ENCODE measurements around the gene NUDT16. TPM values are rescaled to one million over a fixed set of nuclear protein-coding genes. Genes with fewer than 3 reads are reported as not detected.

NUDT16 gene
- total RNA-seq, 4 donors from 2014 or later: 7.6 to 14.5 (median 11.6) TPM

- no peaks in the 10 kb centered on the region for H3K4me1 ChIP-seq
- H3K9me3 ChIP-seq: no peaks in the 10 kb centered on the region
- no peaks in the 10 kb centered on the region for H3K27me3 ChIP-seq
- H3K4me3 ChIP-seq: no peak overlapping the region
- no peak for DNase-seq (ENCODE audit: low spot score in 2 of 2)
- H3K36me3 ChIP-seq: no peaks in the 10 kb centered on the region
- TF ChIP-seq CTCF (IDR thresholded peaks at IDR 0.05) (no peak), POLR2A (IDR thresholded peaks at IDR 0.05) (no peak), EP300 (IDR thresholded peaks at IDR 0.05) (no peak), POLR2AphosphoS5 (IDR thresholded peaks at IDR 0.05) (no peak)
- 52% methylated on average over 4 of the region's 4 CpGs for WGBS
- no peak overlapping the region for H3K27ac ChIP-seq
Observed at GRCh38 chr3:131349946-131350347, 31.6 kb upstream of the NUDT16 start.

GRCh38 chr3:131350506-131350905, 31.1 kb upstream of the NUDT16 start:
- WGBS: 50% methylated on average over 1 of the region's 1 CpG
- Histone ChIP-seq H3K27me3 (no peaks in the 10 kb centered on the region), H3K36me3 (no peaks in the 10 kb centered on the region), H3K9me3 (no peaks in the 10 kb centered on the region), H3K4me1 (no peaks in the 10 kb centered on the region), H3K27ac (no peak overlapping the region), H3K4me3 (no peak overlapping the region)
- no peak for DNase-seq (ENCODE audit: low spot score in 2 of 2)
- TF ChIP-seq CTCF (IDR thresholded peaks at IDR 0.05) (no peak), POLR2AphosphoS5 (IDR thresholded peaks at IDR 0.05) (no peak), POLR2A (IDR thresholded peaks at IDR 0.05) (no peak), EP300 (IDR thresholded peaks at IDR 0.05) (no peak)

- no peaks in the 10 kb centered on the region for H3K4me1 ChIP-seq
- no peak for TF ChIP-seq POLR2A (IDR thresholded peaks at IDR 0.05)
- no peak for TF ChIP-seq EP300 (IDR thresholded peaks at IDR 0.05)
- no peak for TF ChIP-seq CTCF (IDR thresholded peaks at IDR 0.05)
- TF ChIP-seq POLR2AphosphoS5 (IDR thresholded peaks at IDR 0.05): no peak
- H3K4me3 ChIP-seq: no peak overlapping the region
- H3K27ac ChIP-seq: no peak overlapping the region
- no peaks in the 10 kb centered on the region for H3K36me3 ChIP-seq
- DNase-seq (ENCODE audit: low spot score in 2 of 2): no peak
- no peaks in the 10 kb centered on the region for H3K9me3 ChIP-seq
- WGBS: 69% methylated on average over 2 of the region's 2 CpGs
- no peaks in the 10 kb centered on the region for H3K27me3 ChIP-seq
Observed at GRCh38 chr3:131353016-131353877, 28.3 kb upstream of the NUDT16 start.

GRCh38 chr3:131353986-131354385, 27.6 kb upstream of the NUDT16 start:
- TF ChIP-seq CTCF (IDR thresholded peaks at IDR 0.05) (no peak), POLR2A (IDR thresholded peaks at IDR 0.05) (no peak), EP300 (IDR thresholded peaks at IDR 0.05) (no peak), POLR2AphosphoS5 (IDR thresholded peaks at IDR 0.05) (no peak)
- H3K9me3 ChIP-seq: no peaks in the 10 kb centered on the region
- DNase-seq (ENCODE audit: low spot score in 2 of 2): no peak
- H3K4me1 ChIP-seq: no peaks in the 10 kb centered on the region
- H3K27me3 ChIP-seq: no peaks in the 10 kb centered on the region
- H3K4me3 ChIP-seq: no peak overlapping the region
- no peaks in the 10 kb centered on the region for H3K36me3 ChIP-seq
- no peak overlapping the region for H3K27ac ChIP-seq
- 68% methylated on average over 2 of the region's 2 CpGs for WGBS

GRCh38 chr3:131356006-131356595, 25.5 kb upstream of the NUDT16 start:
- 79% methylated on average over 5 of the region's 5 CpGs for WGBS
- H3K4me1 ChIP-seq: no peaks in the 10 kb centered on the region
- no peaks in the 10 kb centered on the region for H3K36me3 ChIP-seq
- H3K9me3 ChIP-seq: no peaks in the 10 kb centered on the region
- TF ChIP-seq POLR2A (IDR thresholded peaks at IDR 0.05): no peak
- DNase-seq (ENCODE audit: low spot score in 2 of 2): no peak
- no peak overlapping the region for H3K4me3 ChIP-seq
- no peak overlapping the region for H3K27ac ChIP-seq
- H3K27me3 ChIP-seq: no peaks in the 10 kb centered on the region

Data from suprapubic skin (tissue), 4 donors.